ENCODE results near the gene TMEM218. TPM values are rescaled to one million over a fixed set of nuclear protein-coding genes. Genes with fewer than 3 reads are reported as not detected.

The TMEM218 gene
- total RNA-seq, 1 experiment from 2014 or later, result 14.3 TPM

GRCh38 chr11:125071435-125071834 is 40.0 kb downstream of the TMEM218 start:
- no peak overlapping the region for H3K27ac ChIP-seq (ENCODE audit: insufficient read length, low read depth, low read length)
- H3K9ac ChIP-seq (ENCODE audit: extremely low read depth, insufficient read length, low read length), result no peak overlapping the region
- H2BK120ac ChIP-seq (ENCODE audit: low read depth, low read length, poor library complexity, severe bottlenecking), result no peak overlapping the region
- Mint-ChIP-seq H3K4me3 (no peak overlapping the region), H3K4me1 (peaks cover 16 to 22% of the 10 kb centered on the region in 2 experiments), H3K27ac (peak overlapping the region in 1 of 3 experiments; percentile 63; a peak in 1 of 7 replicates), H3K36me3 (ENCODE audit: insufficient read depth in 1 of 3, low read depth in 3 of 3) (no peaks in the 10 kb centered on the region), H3K27me3 (ENCODE audit: low read depth) (peaks cover 13% of the 10 kb centered on the region), H3K9me3 (no peaks in the 10 kb centered on the region)
- no peak overlapping the region for H2AK5ac ChIP-seq (ENCODE audit: insufficient read length, low read length)
- H3K79me2 ChIP-seq (ENCODE audit: insufficient read depth, low read length), result no peaks in the 10 kb centered on the region
- peak; percentile 27 for DNase-seq
- H2BK20ac ChIP-seq (ENCODE audit: low read depth, low read length, poor library complexity, severe bottlenecking), result no peak overlapping the region
- H3K27me3 ChIP-seq (ENCODE audit: insufficient read depth, low read length), result no peaks in the 10 kb centered on the region
- no peaks in the 10 kb centered on the region for H3K9me3 ChIP-seq (ENCODE audit: control insufficient read depth, low read depth, low read length)
- WGBS (ENCODE audit: extremely low coverage, insufficient read length, low lambda C conversion rate), result no CpG with 5 or more reads among the region's 5 CpGs
- no peak overlapping the region for H2BK15ac ChIP-seq (ENCODE audit: low read depth, low read length)
- H2BK12ac ChIP-seq (ENCODE audit: insufficient read length, low read depth, low read length), result no peak overlapping the region
- H3K4me1 ChIP-seq (ENCODE audit: insufficient read depth, low read length), result no peaks in the 10 kb centered on the region
- no peak overlapping the region for H2BK5ac ChIP-seq (ENCODE audit: insufficient read length, low read length)
- no peak overlapping the region for H3K4ac ChIP-seq (ENCODE audit: low read depth, low read length)
- no peak overlapping the region for H3K56ac ChIP-seq (ENCODE audit: insufficient read length, low read depth, low read length)
- H3K4me2 ChIP-seq (ENCODE audit: insufficient read depth, insufficient read length, low read length), result no peak overlapping the region
- H2AFZ ChIP-seq (ENCODE audit: low read length), result no peak overlapping the region
- TF ChIP-seq CTCF (conservative IDR thresholded peaks at IDR 0.05), result no peak
- no peaks in the 10 kb centered on the region for H4K20me1 ChIP-seq (ENCODE audit: control insufficient read depth, insufficient read depth, insufficient read length)
- no peak overlapping the region for H4K91ac ChIP-seq (ENCODE audit: insufficient read length, low read depth, low read length)
- no peak overlapping the region for H3K18ac ChIP-seq (ENCODE audit: insufficient read length, low read depth, low read length)
- no peak overlapping the region for H3K23ac ChIP-seq (ENCODE audit: insufficient read length, low read depth, low read length)
- H4K8ac ChIP-seq (replicated peaks; ENCODE audit: insufficient read length, low read depth, low read length), result no peak overlapping the region
- no peaks in the 10 kb centered on the region for H3K23me2 ChIP-seq (ENCODE audit: insufficient read length, low read depth, low read length, poor library complexity, severe bottlenecking)
- no peak overlapping the region for H3T11ph ChIP-seq (ENCODE audit: low read length)
- H3K14ac ChIP-seq (ENCODE audit: insufficient read depth, low read length), result no peak overlapping the region; the same call in 1 of the 2 replicates
- H3K79me1 ChIP-seq (ENCODE audit: insufficient read depth, low read depth, low read length, poor library complexity, severe bottlenecking), result no peaks in the 10 kb centered on the region
- no peak overlapping the region for H4K5ac ChIP-seq (ENCODE audit: insufficient read length, low read depth, low read length)

Measured in H9 (cell line).